ENCODE measurements around the gene TXNRD3. TPM values are rescaled to one million over a fixed set of nuclear protein-coding genes. Genes with fewer than 3 reads are reported as not detected.

Gene TXNRD3
- total RNA-seq, 1 experiment from 2014 or later = 11.1 TPM

GRCh38 chr3:126571078-126571477 is 83.8 kb downstream of the TXNRD3 start:
- no peaks in the 10 kb centered on the region for H3K27me3 ChIP-seq (replicated peaks; ENCODE audit: control insufficient read depth, insufficient read depth, low read length)
- no peak overlapping the region for H3K4me3 ChIP-seq (ENCODE audit: low read depth, low read length)
- DNase-seq = no peak
- ChIA-PET POLR2A (no interaction called here), CTCF (no interaction called here)
- no peak overlapping the region for H3K27ac Mint-ChIP-seq (ENCODE audit: unreplicated experiment)
- no peaks in the 10 kb centered on the region for H3K4me1 ChIP-seq
- no peaks in the 10 kb centered on the region for H3K36me3 Mint-ChIP-seq (ENCODE audit: insufficient read depth, unreplicated experiment)
- peaks cover 15% of the 10 kb centered on the region for H3K4me1 Mint-ChIP-seq (ENCODE audit: low read depth, unreplicated experiment)
- H3K4me3 Mint-ChIP-seq (ENCODE audit: unreplicated experiment) = no peak overlapping the region
- no TSS peak for BruUV-seq (replicated peaks)
- intact Hi-C loops (cut with micrococcal nuclease; ENCODE audit: unreplicated experiment) = no loop called here
- no peaks in the 10 kb centered on the region for H3K9me3 Mint-ChIP-seq (ENCODE audit: unreplicated experiment)
- H3K9me3 ChIP-seq = no peaks in the 10 kb centered on the region
- no peaks in the 10 kb centered on the region for H3K36me3 ChIP-seq (ENCODE audit: control insufficient read depth, insufficient read depth, low read length)
- TF ChIP-seq CTCF (IDR thresholded peaks at IDR 0.05; ENCODE audit: insufficient read depth in 1 of 2, low read depth in 1 of 2, low read length in 1 of 2, severe bottlenecking in 1 of 2, unreplicated experiment in 1 of 2) = no peak
- peaks cover 3% of the 10 kb centered on the region for H3K27me3 Mint-ChIP-seq (ENCODE audit: insufficient read depth, unreplicated experiment)

- Mint-ChIP-seq H3K27me3 (ENCODE audit: insufficient read depth, unreplicated experiment) (peaks cover 3% of the 10 kb centered on the region), H3K9me3 (ENCODE audit: unreplicated experiment) (no peaks in the 10 kb centered on the region), H3K36me3 (ENCODE audit: insufficient read depth, unreplicated experiment) (no peaks in the 10 kb centered on the region), H3K4me3 (ENCODE audit: unreplicated experiment) (no peak overlapping the region), H3K27ac (ENCODE audit: unreplicated experiment) (no peak overlapping the region), H3K4me1 (ENCODE audit: low read depth, unreplicated experiment) (peaks cover 15% of the 10 kb centered on the region)
- H3K27me3 ChIP-seq (replicated peaks; ENCODE audit: control insufficient read depth, insufficient read depth, low read length) = no peaks in the 10 kb centered on the region
- no TSS peak for BruUV-seq (replicated peaks)
- no peak overlapping the region for H3K4me3 ChIP-seq (ENCODE audit: low read depth, low read length)
- peak in 1 of 2 experiments; percentile 18 for DNase-seq
- no peaks in the 10 kb centered on the region for H3K4me1 ChIP-seq
- intact Hi-C loops (cut with micrococcal nuclease; ENCODE audit: unreplicated experiment) = no loop called here
- TF ChIP-seq CTCF (IDR thresholded peaks at IDR 0.05; ENCODE audit: insufficient read depth in 1 of 2, low read depth in 1 of 2, low read length in 1 of 2, severe bottlenecking in 1 of 2, unreplicated experiment in 1 of 2) = peak in 1 of 2 experiments; percentile 7
- CTCF ChIA-PET = no interaction called here
- H3K9me3 ChIP-seq = no peaks in the 10 kb centered on the region
- no peaks in the 10 kb centered on the region for H3K36me3 ChIP-seq (ENCODE audit: control insufficient read depth, insufficient read depth, low read length)
- POLR2A ChIA-PET = no interaction called here
Measured at GRCh38 chr3:126570103-126570541, 84.8 kb downstream of the TXNRD3 start.

- DNase-seq = no peak
- intact Hi-C loops (cut with micrococcal nuclease; ENCODE audit: unreplicated experiment) = no loop called here
- H3K4me1 ChIP-seq = no peaks in the 10 kb centered on the region
- H3K27me3 ChIP-seq (replicated peaks; ENCODE audit: control insufficient read depth, insufficient read depth, low read length) = no peaks in the 10 kb centered on the region
- Mint-ChIP-seq H3K36me3 (ENCODE audit: insufficient read depth, unreplicated experiment) (no peaks in the 10 kb centered on the region), H3K9me3 (ENCODE audit: unreplicated experiment) (no peaks in the 10 kb centered on the region), H3K4me1 (ENCODE audit: low read depth, unreplicated experiment) (peaks cover 15% of the 10 kb centered on the region), H3K4me3 (ENCODE audit: unreplicated experiment) (no peak overlapping the region), H3K27me3 (ENCODE audit: insufficient read depth, unreplicated experiment) (peaks cover 3% of the 10 kb centered on the region), H3K27ac (ENCODE audit: unreplicated experiment) (no peak overlapping the region)
- TF ChIP-seq CTCF (IDR thresholded peaks at IDR 0.05; ENCODE audit: insufficient read depth in 1 of 2, low read depth in 1 of 2, low read length in 1 of 2, severe bottlenecking in 1 of 2, unreplicated experiment in 1 of 2) = no peak
- H3K9me3 ChIP-seq = no peaks in the 10 kb centered on the region
- no peak overlapping the region for H3K4me3 ChIP-seq (ENCODE audit: low read depth, low read length)
- no TSS peak for BruUV-seq (replicated peaks)
- H3K36me3 ChIP-seq (ENCODE audit: control insufficient read depth, insufficient read depth, low read length) = no peaks in the 10 kb centered on the region
- ChIA-PET POLR2A (no interaction called here), CTCF (interaction anchor here (0.8 kb wide), 1 partner anchor 50 kb away, joined by 5 read pairs; no protein-coding TSS in a partner anchor)
Measured at GRCh38 chr3:126569390-126569975, 85.4 kb downstream of the TXNRD3 start.

Data from Caco-2 (cell line).